Measurements from ENCODE around the gene VTI1A. TPM values are rescaled to one million over a fixed set of nuclear protein-coding genes. Genes with fewer than 3 reads are reported as not detected.

Gene VTI1A
- total RNA-seq, 1 experiment from 2014 or later: 18.1 TPM

DNA sequence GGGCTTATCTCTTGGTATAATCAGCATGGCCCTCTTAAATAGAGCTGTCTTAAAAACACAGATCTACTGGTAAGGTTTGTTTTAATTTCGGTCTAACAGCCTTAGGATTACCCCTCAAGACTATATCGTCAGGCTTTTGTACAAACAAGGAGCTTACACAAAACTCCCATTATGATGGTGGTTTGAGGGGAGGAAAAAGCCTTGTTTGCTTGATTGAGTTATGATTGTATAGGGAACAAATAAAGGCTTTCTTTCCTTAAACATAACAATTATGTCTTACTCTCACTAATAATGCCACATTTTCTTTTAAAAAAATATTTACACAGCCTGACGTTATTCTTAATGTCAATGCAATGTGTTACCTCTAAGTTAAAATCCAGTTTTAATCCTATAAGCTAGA lies 314.2 kb downstream of the VTI1A start:
- H3K9me2 ChIP-seq (ENCODE audit: insufficient read depth): no peaks in the 10 kb centered on the region
- CTCF ChIA-PET: no interaction called here
- H3K4me2 ChIP-seq: no peak overlapping the region
- DNase-seq: no peak
- H3K79me2 ChIP-seq (ENCODE audit: low read depth): no peaks in the 10 kb centered on the region
- H3K27me3 ChIP-seq (ENCODE audit: insufficient read depth, low read depth): no peaks in the 10 kb centered on the region
- no peak for TF ChIP-seq EZH2 (IDR thresholded peaks at IDR 0.05; ENCODE audit: low read depth)
- TF ChIP-seq CTCF (conservative IDR thresholded peaks at IDR 0.05): no peak
- no peak overlapping the region for H3K4me3 ChIP-seq
- H3F3A ChIP-seq (ENCODE audit: insufficient read depth, low read depth): peaks cover 12% of the 10 kb centered on the region
- H3K4me1 ChIP-seq (replicated peaks; ENCODE audit: insufficient read depth): peaks cover 22% of the 10 kb centered on the region
- BruUV-seq (replicated peaks): no TSS peak
- no peak overlapping the region for H2AFZ ChIP-seq
- H4K20me1 ChIP-seq (ENCODE audit: insufficient read depth): no peaks in the 10 kb centered on the region
- POLR2A ChIA-PET (ENCODE audit: unreplicated experiment): no interaction called here
- H3K9me3 ChIP-seq (ENCODE audit: insufficient read depth, low read depth): no peaks in the 10 kb centered on the region
- no peak overlapping the region for H3K27ac ChIP-seq
- intact Hi-C loops (cut with micrococcal nuclease; ENCODE audit: unreplicated experiment): no loop called here
- no peaks in the 10 kb centered on the region for H3K36me3 ChIP-seq (ENCODE audit: low read depth)

GRCh38 chr10:112763916-112764520 lies 317.0 kb downstream of the VTI1A start:
- intact Hi-C loops (cut with micrococcal nuclease; ENCODE audit: unreplicated experiment): no loop called here
- no peaks in the 10 kb centered on the region for H3K36me3 ChIP-seq (ENCODE audit: low read depth)
- no peak overlapping the region for H2AFZ ChIP-seq
- no peaks in the 10 kb centered on the region for H3K9me2 ChIP-seq (ENCODE audit: insufficient read depth)
- H3K4me1 ChIP-seq (replicated peaks; ENCODE audit: insufficient read depth): peaks cover 47% of the 10 kb centered on the region
- DNase-seq: no peak
- H3F3A ChIP-seq (ENCODE audit: insufficient read depth, low read depth): peaks cover 32% of the 10 kb centered on the region
- ChIA-PET POLR2A (ENCODE audit: unreplicated experiment) (no interaction called here), CTCF (no interaction called here)
- H3K9me3 ChIP-seq (ENCODE audit: insufficient read depth, low read depth): no peaks in the 10 kb centered on the region
- no peaks in the 10 kb centered on the region for H4K20me1 ChIP-seq (ENCODE audit: insufficient read depth)
- no peak overlapping the region for H3K4me2 ChIP-seq
- no TSS peak for BruUV-seq (replicated peaks)
- no peak overlapping the region for H3K4me3 ChIP-seq
- no peak overlapping the region for H3K27ac ChIP-seq
- no peak for TF ChIP-seq EZH2 (IDR thresholded peaks at IDR 0.05; ENCODE audit: low read depth)
- TF ChIP-seq CTCF (conservative IDR thresholded peaks at IDR 0.05): no peak
- H3K27me3 ChIP-seq (ENCODE audit: insufficient read depth, low read depth): no peaks in the 10 kb centered on the region
- H3K79me2 ChIP-seq (ENCODE audit: low read depth): no peaks in the 10 kb centered on the region

- Histone ChIP-seq H3K79me2 (ENCODE audit: low read depth) (no peaks in the 10 kb centered on the region), H2AFZ (no peak overlapping the region), H4K20me1 (ENCODE audit: insufficient read depth) (no peaks in the 10 kb centered on the region), H3K27ac (peak overlapping the region; percentile 92), H3K4me2 (peak overlapping the region; percentile 64), H3F3A (ENCODE audit: insufficient read depth, low read depth) (peaks cover 37% of the 10 kb centered on the region), H3K4me3 (no peak overlapping the region), H3K36me3 (ENCODE audit: low read depth) (no peaks in the 10 kb centered on the region), H3K9me2 (ENCODE audit: insufficient read depth) (no peaks in the 10 kb centered on the region), H3K9me3 (ENCODE audit: insufficient read depth, low read depth) (no peaks in the 10 kb centered on the region), H3K27me3 (ENCODE audit: insufficient read depth, low read depth) (no peaks in the 10 kb centered on the region), H3K4me1 (replicated peaks; ENCODE audit: insufficient read depth) (peaks cover 59% of the 10 kb centered on the region)
- no TSS peak for BruUV-seq (replicated peaks)
- ChIA-PET CTCF (no interaction called here), POLR2A (ENCODE audit: unreplicated experiment) (no interaction called here)
- DNase-seq: no peak
- TF ChIP-seq CTCF (conservative IDR thresholded peaks at IDR 0.05): no peak
- no peak for TF ChIP-seq EZH2 (IDR thresholded peaks at IDR 0.05; ENCODE audit: low read depth)
- intact Hi-C loops (cut with micrococcal nuclease; ENCODE audit: unreplicated experiment): loop anchor here (1.0 to 2.0 kb wide), 2 partner anchors 23 to 45 kb away; no protein-coding TSS in a partner anchor
These were observed 318.8 kb downstream of the VTI1A start for GRCh38 chr10:112765717-112766235.
